SH-SY5Y (cell line): Measurements from ENCODE around the gene RHBDD1.

Source experiments
- GATA2 ChIP-seq: IDR thresholded peaks from 2 replicates; pipeline ENCODE4 v1.6.1; 2011; ENCODE audit warnings: mild to moderate bottlenecking, low read depth, low read length
- GATA3 ChIP-seq: IDR thresholded peaks from 2 replicates; pipeline ENCODE4 v1.6.1; 2011; ENCODE audit warnings: low read depth, mild to moderate bottlenecking, low read length, moderate library complexity

GRCh38 chr2:226943862-226944620, 108.2 kb downstream of the RHBDD1 start:
- no peak for TF ChIP-seq GATA2
- TF ChIP-seq GATA3 = no peak
